Activated CD8-positive, alpha-beta T cell treated with anti-CD3 and anti-CD28 coated beads for 36 hours (primary cell): ENCODE data around the gene DAB2IP. TPM values are rescaled to one million over a fixed set of nuclear protein-coding genes. Genes with fewer than 3 reads are reported as not detected.

Experiments
- ATAC-seq: fragments of 200-7000 bp; cut with Tn5 transposase; one replicate; pipeline ENCODE4 v1.10.0; 2021; ENCODE audit warnings: mild to moderate bottlenecking, moderate library complexity
- CTCF ChIA-PET: fragments of 350-600 bp; sonication (Branson Sonifier 250); formaldehyde crosslinking; loops from one replicate; lab custom pipeline; 2021; ENCODE audit warnings: antibody characterized with exemption; lab: Charles Lee
- POLR2A ChIA-PET: fragments of 350-600 bp; sonication (Branson Sonifier 250); formaldehyde crosslinking; loops from one replicate; lab custom pipeline; 2021; ENCODE audit warnings: antibody characterized with exemption; lab: Charles Lee
- DNase-seq: peaks from one replicate; pipeline ENCODE4 v3.0.0-alpha.2; 2020
- H3K27ac Mint-ChIP-seq: one replicate; pipeline ENCODE4 v1.8.0; 2021; ENCODE audit warnings: mild to moderate bottlenecking, mixed read lengths
- H3K27me3 Mint-ChIP-seq: one replicate; pipeline ENCODE4 v1.8.0; 2021; ENCODE audit warnings: mixed read lengths
- H3K36me3 Mint-ChIP-seq: one replicate; pipeline ENCODE4 v1.8.0; 2021; ENCODE audit warnings: low read depth, mixed read lengths
- H3K4me1 Mint-ChIP-seq: one replicate; pipeline ENCODE4 v1.8.0; 2021; ENCODE audit warnings: low read depth, mixed read lengths
- H3K4me3 Mint-ChIP-seq: one replicate; pipeline ENCODE4 v1.8.0; 2021; ENCODE audit warnings: mild to moderate bottlenecking, moderate library complexity, mixed read lengths
- H3K9me3 Mint-ChIP-seq: one replicate; pipeline ENCODE4 v1.8.0; 2021; ENCODE audit warnings: mixed read lengths
- intact Hi-C: fragments of 100-400 bp; cut with micrococcal nuclease; formaldehyde crosslinking; loops from one replicate; pipeline ENCODE4 v1.10.0; 2022
- total RNA-seq, 2 experiments: library from RNA; stranded (reverse); gene quantifications; one replicate each; pipeline ENCODE4 v1.2.3, GENCODE V29; 2021
- TF ChIP-seq, protein P1 (sequence below): fragments of 200-600 bp; IDR thresholded peaks from one replicate; pipeline ENCODE4 v1.8.0; 2022; ENCODE audit warnings: antibody characterized with exemption, mild to moderate bottlenecking

Gene DAB2IP
- total RNA-seq, 2 experiments from 2014 or later = 0.54 to 1.5 TPM

- CTCF ChIA-PET = no interaction called here
- ATAC-seq (no peak), DNase-seq (no peak)
- POLR2A ChIA-PET = no interaction called here
- no peaks in the 10 kb centered on the region for H3K36me3 Mint-ChIP-seq
- TF ChIP-seq, protein P1, sequence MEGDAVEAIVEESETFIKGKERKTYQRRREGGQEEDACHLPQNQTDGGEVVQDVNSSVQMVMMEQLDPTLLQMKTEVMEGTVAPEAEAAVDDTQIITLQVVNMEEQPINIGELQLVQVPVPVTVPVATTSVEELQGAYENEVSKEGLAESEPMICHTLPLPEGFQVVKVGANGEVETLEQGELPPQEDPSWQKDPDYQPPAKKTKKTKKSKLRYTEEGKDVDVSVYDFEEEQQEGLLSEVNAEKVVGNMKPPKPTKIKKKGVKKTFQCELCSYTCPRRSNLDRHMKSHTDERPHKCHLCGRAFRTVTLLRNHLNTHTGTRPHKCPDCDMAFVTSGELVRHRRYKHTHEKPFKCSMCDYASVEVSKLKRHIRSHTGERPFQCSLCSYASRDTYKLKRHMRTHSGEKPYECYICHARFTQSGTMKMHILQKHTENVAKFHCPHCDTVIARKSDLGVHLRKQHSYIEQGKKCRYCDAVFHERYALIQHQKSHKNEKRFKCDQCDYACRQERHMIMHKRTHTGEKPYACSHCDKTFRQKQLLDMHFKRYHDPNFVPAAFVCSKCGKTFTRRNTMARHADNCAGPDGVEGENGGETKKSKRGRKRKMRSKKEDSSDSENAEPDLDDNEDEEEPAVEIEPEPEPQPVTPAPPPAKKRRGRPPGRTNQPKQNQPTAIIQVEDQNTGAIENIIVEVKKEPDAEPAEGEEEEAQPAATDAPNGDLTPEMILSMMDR = no peak
- no peak overlapping the region for H3K27ac Mint-ChIP-seq
- H3K9me3 Mint-ChIP-seq = no peaks in the 10 kb centered on the region
- peaks cover 5% of the 10 kb centered on the region for H3K4me1 Mint-ChIP-seq
- no peak overlapping the region for H3K4me3 Mint-ChIP-seq
- H3K27me3 Mint-ChIP-seq = no peaks in the 10 kb centered on the region
- intact Hi-C loops = no loop called here
Observed at GRCh38 chr9:121818016-121818661, 166.7 kb downstream of the DAB2IP start.

- Mint-ChIP-seq H3K36me3 (no peaks in the 10 kb centered on the region), H3K4me1 (peaks cover 5% of the 10 kb centered on the region), H3K27me3 (no peaks in the 10 kb centered on the region), H3K27ac (no peak overlapping the region), H3K4me3 (no peak overlapping the region), H3K9me3 (no peaks in the 10 kb centered on the region)
- CTCF ChIA-PET = no interaction called here
- DNase-seq (no peak), ATAC-seq (no peak)
- intact Hi-C loops = no loop called here
- POLR2A ChIA-PET = no interaction called here
- TF ChIP-seq, protein P1 = no peak
Observed at GRCh38 chr9:121818841-121819427, 167.5 kb downstream of the DAB2IP start.

DNA sequence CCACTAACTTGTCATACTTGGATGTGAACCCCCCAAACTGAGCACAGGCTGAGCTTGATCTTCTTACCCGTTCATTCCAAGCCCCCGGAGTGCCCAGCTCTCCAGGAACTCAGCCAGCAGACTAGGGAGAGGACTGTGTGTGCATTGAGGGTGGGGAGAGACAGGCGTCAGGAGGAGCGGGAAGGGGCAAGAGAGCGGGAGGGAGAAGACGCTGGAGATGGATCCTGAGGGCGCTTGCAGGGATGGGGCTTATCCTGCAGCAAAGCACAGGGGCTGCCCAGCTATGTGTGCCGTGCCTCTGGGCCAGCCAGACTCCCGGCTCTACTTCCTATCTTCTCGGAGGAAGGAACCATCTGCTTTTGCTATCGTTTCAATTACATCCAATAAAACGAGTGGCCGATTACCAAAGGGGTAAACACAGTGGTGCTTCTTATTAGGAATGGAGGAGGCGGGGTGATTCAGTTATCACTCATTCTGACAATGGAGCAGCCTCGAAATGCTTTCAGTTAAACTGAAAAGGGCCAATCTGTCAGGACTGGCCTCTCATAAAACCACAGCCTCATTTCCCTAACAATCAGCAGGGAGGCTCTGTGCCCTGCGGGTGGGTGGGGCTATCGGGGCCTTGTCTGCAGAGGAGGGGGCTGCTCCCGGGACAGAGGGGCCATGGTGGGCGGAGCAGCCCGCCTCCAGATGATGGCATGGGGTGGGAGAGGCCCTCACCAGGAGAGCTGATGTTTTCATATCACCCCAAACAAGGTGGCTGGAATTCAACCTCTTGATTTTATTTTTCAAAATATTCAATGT, 168.2 kb downstream of the DAB2IP start:
- ChIA-PET POLR2A (no interaction called here), CTCF (no interaction called here)
- Mint-ChIP-seq H3K4me3 (no peak overlapping the region), H3K9me3 (no peaks in the 10 kb centered on the region), H3K36me3 (no peaks in the 10 kb centered on the region), H3K27ac (no peak overlapping the region), H3K4me1 (peaks cover 5% of the 10 kb centered on the region), H3K27me3 (no peaks in the 10 kb centered on the region)
- intact Hi-C loops = no loop called here
- no peak for ATAC-seq
- TF ChIP-seq, protein P1 = no peak
- no peak for DNase-seq

GRCh38 chr9:121820286-121821005, 169.0 kb downstream of the DAB2IP start:
- CTCF ChIA-PET = no interaction called here
- Mint-ChIP-seq H3K27ac (no peak overlapping the region), H3K4me1 (peaks cover 5% of the 10 kb centered on the region), H3K9me3 (no peaks in the 10 kb centered on the region), H3K4me3 (no peak overlapping the region), H3K27me3 (no peaks in the 10 kb centered on the region), H3K36me3 (no peaks in the 10 kb centered on the region)
- TF ChIP-seq, protein P1 = no peak
- DNase-seq (no peak), ATAC-seq (no peak)
- intact Hi-C loops = no loop called here
- POLR2A ChIA-PET = no interaction called here
